ENCODE results near the gene GALE. TPM values are rescaled to one million over a fixed set of nuclear protein-coding genes. Genes with fewer than 3 reads are reported as not detected.
"Not testable (repeated sequence)": the region's sequence is repeated elsewhere in the genome, so short reads cannot be mapped to it uniquely, and the experiment has no call there.

The GALE gene
- total RNA-seq, 2 donors from 2014 or later, result 26.3 to 27.3 TPM

- Histone ChIP-seq H3K27me3 (replicated peaks; ENCODE audit: insufficient read depth) (no peaks in the 10 kb centered on the region), H3K9me3 (no peaks in the 10 kb centered on the region), H3K36me3 (no peaks in the 10 kb centered on the region), H3K4me3 (peak within 1 kb of the TSS; percentile 58 to 71), H3K4me1 (replicated peaks) (peaks cover 16% of the 10 kb centered on the region), H3K27ac (peak within 1 kb of the TSS; percentile 69 to 82)
- WGBS, result 1% methylated on average over 46 of the region's 47 CpGs
- TF ChIP-seq CTCF (IDR thresholded peaks at IDR 0.05) (peak in 1 of 4 experiments; percentile 21), POLR2A (IDR thresholded peaks at IDR 0.05) (peak; percentile 61), POLR2AphosphoS5 (IDR thresholded peaks at IDR 0.05) (peak; percentile 96)
- intact Hi-C loops (cut with DNase I), result no loop called here
- peak; percentile 95 for DNase-seq (ENCODE audit: low spot score)
Observed at GRCh38 chr1:23790696-23791515, 9.6 kb downstream of the GALE start, which contains the start of gene LYPLA2. Gene LYPLA2, plus strand, starts transcription at chr1:23791145. Its CDS starts 1,538 bp downstream, at chr1:23792683.

- DNase-seq (ENCODE audit: low spot score), result no peak
- Histone ChIP-seq H3K4me1 (replicated peaks) (peaks cover 16% of the 10 kb centered on the region), H3K27me3 (replicated peaks; ENCODE audit: insufficient read depth) (no peaks in the 10 kb centered on the region), H3K27ac (no peak overlapping the region), H3K36me3 (no peaks in the 10 kb centered on the region), H3K9me3 (no peaks in the 10 kb centered on the region), H3K4me3 (no peak overlapping the region)
- 91% methylated on average over 3 of the region's 3 CpGs for WGBS
- TF ChIP-seq POLR2A (IDR thresholded peaks at IDR 0.05) (no peak), CTCF (IDR thresholded peaks at IDR 0.05) (no peak), POLR2AphosphoS5 (IDR thresholded peaks at IDR 0.05) (no peak)
- intact Hi-C loops (cut with DNase I), result no loop called here
Observed at GRCh38 chr1:23788695-23789094, 11.9 kb downstream of the GALE start.

- Histone ChIP-seq H3K4me1 (replicated peaks) (peaks cover 6% of the 10 kb centered on the region), H3K36me3 (no peaks in the 10 kb centered on the region), H3K27me3 (replicated peaks; ENCODE audit: insufficient read depth) (no peaks in the 10 kb centered on the region), H3K4me3 (no peak overlapping the region), H3K9me3 (no peaks in the 10 kb centered on the region), H3K27ac (no peak overlapping the region)
- WGBS, result 77% methylated on average over 3 of the region's 3 CpGs
- DNase-seq (ENCODE audit: low spot score), result no peak
- TF ChIP-seq CTCF (IDR thresholded peaks at IDR 0.05) (no peak), POLR2A (IDR thresholded peaks at IDR 0.05) (no peak), POLR2AphosphoS5 (IDR thresholded peaks at IDR 0.05) (no peak)
- intact Hi-C loops (cut with DNase I), result no loop called here
Observed at GRCh38 chr1:23787701-23788100, 12.9 kb downstream of the GALE start.

GRCh38 chr1:23784846-23785245 lies 15.7 kb downstream of the GALE start:
- intact Hi-C loops (cut with DNase I), result no loop called here
- H3K4me1 ChIP-seq (replicated peaks), result peaks cover 4% of the 10 kb centered on the region
- H3K9me3 ChIP-seq, result no peaks in the 10 kb centered on the region
- H3K4me3 ChIP-seq, result no peak overlapping the region
- TF ChIP-seq POLR2A (IDR thresholded peaks at IDR 0.05) (no peak), POLR2AphosphoS5 (IDR thresholded peaks at IDR 0.05) (peak; percentile 84)
- peak; percentile 45 for DNase-seq (ENCODE audit: low spot score)
- no peaks in the 10 kb centered on the region for H3K27me3 ChIP-seq (replicated peaks; ENCODE audit: insufficient read depth)
- H3K36me3 ChIP-seq, result no peaks in the 10 kb centered on the region
- 66% methylated on average over 4 of the region's 4 CpGs for WGBS
- peak overlapping the region; percentile 19 to 70 for H3K27ac ChIP-seq

- intact Hi-C loops (cut with DNase I), result not testable (repeated sequence)
Observed at GRCh38 chr1:23783141-23783540, 17.4 kb downstream of the GALE start.

More at GRCh38 chr1:23783141-23783540, 17.4 kb downstream of the GALE start:
- H3K4me3 ChIP-seq; DNase-seq (ENCODE audit: low spot score); H3K36me3 ChIP-seq; H3K27me3 ChIP-seq (replicated peaks; ENCODE audit: insufficient read depth); H3K4me1 ChIP-seq (replicated peaks); H3K9me3 ChIP-seq: not testable (repeated sequence)
- 94% methylated on average over 11 of the region's 11 CpGs for WGBS
- H3K27ac ChIP-seq, result peak overlapping the region in 1 of 2 donors; percentile 70

All from prostate gland (tissue), 2 donors.